SHP77 (cell line): Measurements from ENCODE around the gene SLC8A3.
"Not testable (repeated sequence)": the region's sequence is repeated elsewhere in the genome, so short reads cannot be mapped to it uniquely, and the experiment has no call there.

ENCODE experiments used
- DNase-seq, 2 experiments: peaks; one replicate each; lab custom pipeline; 2025; lab: John Stamatoyannopoulos, UW

Gene SLC8A3

GRCh38 chr14:70188659-70189455 is at the start of gene SLC8A3:
TSS of gene SLC8A3 (minus strand) at chr14:70188951. CDS start at chr14:70168422, 20,529 bp downstream.
- peak in 1 of 2 experiments; percentile 30 for DNase-seq

- no peak for DNase-seq
These were observed 49.0 kb upstream of the SLC8A3 start for GRCh38 chr14:70237710-70238109.

GRCh38 chr14:70234066-70234950 is 45.6 kb upstream of the SLC8A3 start:
- DNase-seq: no peak

- not testable (repeated sequence) for DNase-seq
These were observed 43.2 kb upstream of the SLC8A3 start for GRCh38 chr14:70231756-70232544.

- DNase-seq: not testable (repeated sequence)
These were observed 41.3 kb upstream of the SLC8A3 start for GRCh38 chr14:70229877-70230640.

- DNase-seq: no peak
These were observed 25.1 kb upstream of the SLC8A3 start for GRCh38 chr14:70213721-70214282.

GRCh38 chr14:70212752-70213151 is 24.0 kb upstream of the SLC8A3 start:
- no peak for DNase-seq

GRCh38 chr14:70208380-70208779 is 19.6 kb upstream of the SLC8A3 start:
- no peak for DNase-seq

GRCh38 chr14:70203686-70204085 is 14.9 kb upstream of the SLC8A3 start:
- DNase-seq: no peak

- DNase-seq: no peak
These were observed 13.2 kb upstream of the SLC8A3 start for GRCh38 chr14:70201994-70202393.

GRCh38 chr14:70193396-70193795 is 4.6 kb upstream of the SLC8A3 start:
- DNase-seq: no peak

- DNase-seq: no peak
These were observed 4.2 kb upstream of the SLC8A3 start for GRCh38 chr14:70192915-70193314.

GRCh38 chr14:70190156-70190555 is 1.4 kb upstream of the SLC8A3 start:
- DNase-seq: no peak

- no peak for DNase-seq
These were observed 816 bp upstream of the SLC8A3 start for GRCh38 chr14:70189456-70190077.

- no peak for DNase-seq
These were observed 461 bp downstream of the SLC8A3 start for GRCh38 chr14:70188322-70188658.

GRCh38 chr14:70186900-70187451 is 1.8 kb downstream of the SLC8A3 start:
- DNase-seq: peak; percentile 46 to 72

- DNase-seq: no peak
These were observed 4.8 kb downstream of the SLC8A3 start for GRCh38 chr14:70183991-70184390.

GRCh38 chr14:70181276-70181675 is 7.5 kb downstream of the SLC8A3 start:
- DNase-seq: no peak

- no peak for DNase-seq
These were observed 8.0 kb downstream of the SLC8A3 start for GRCh38 chr14:70180718-70181117.

- no peak for DNase-seq
These were observed 11.5 kb downstream of the SLC8A3 start for GRCh38 chr14:70177081-70177800.
